Upper lobe of left lung (tissue), 6 donors: ENCODE measurements around the gene GLIS1. TPM values are rescaled to one million over a fixed set of nuclear protein-coding genes. Genes with fewer than 3 reads are reported as not detected.

Experiments used
- ATAC-seq, 2 donors: fragments of 200-7000 bp; cut with Tn5 transposase; one replicate each; pipeline ENCODE4 v1.9.1; 2022; ENCODE audit warnings: mild to moderate bottlenecking in 2 of 2, moderate library complexity in 2 of 2; ENCODE audit not compliant: low FRiP score in 2 of 2
- DNase-seq, 2 donors: peaks; one replicate each; pipeline ENCODE4 v3.0.0-alpha.2; 2019 to 2020
- H3K27ac ChIP-seq, 4 donors: fragments of 200-600 bp; sonication (generic); one replicate each; pipeline ENCODE4 v1.5.1; 2016 to 2019
- H3K27me3 ChIP-seq, 4 donors: fragments of 200-600 bp; sonication (generic); one replicate each; pipeline ENCODE4 v1.5.1; 2017 to 2019
- H3K36me3 ChIP-seq, 4 donors: fragments of 200-600 bp; sonication (generic); one replicate each; pipeline ENCODE4 v1.5.1; 2016 to 2019
- H3K4me1 ChIP-seq, 4 donors: fragments of 200-600 bp; sonication (generic); one replicate each; pipeline ENCODE4 v1.5.1; 2018 to 2019
- H3K4me3 ChIP-seq, 4 donors: fragments of 200-600 bp; sonication (generic); one replicate each; pipeline ENCODE4 v1.5.1; 2017 to 2019; ENCODE audit warnings: mild to moderate bottlenecking in 2 of 4, moderate library complexity in 1 of 4
- H3K9me3 ChIP-seq, 4 donors: fragments of 200-600 bp; sonication (generic); one replicate each; pipeline ENCODE4 v1.5.1; 2018 to 2019
- CTCF ChIP-seq, 6 experiments: fragments of 450-650 bp in 4 of 6; fragments of 200-600 bp in 2 of 6; sonication (generic) in 2 of 6; IDR thresholded peaks; one replicate each; pipeline ENCODE4 v1.5.1; 2016 to 2019; ENCODE audit warnings: antibody characterized with exemption in 6 of 6
- EP300 ChIP-seq, 4 donors: sonication (generic); formaldehyde crosslinking; IDR thresholded peaks; one replicate each; pipeline ENCODE4 v1.5.1; 2017; ENCODE audit warnings: antibody characterized with exemption in 4 of 4, control low read depth in 2 of 4
- POLR2A ChIP-seq, 4 donors: fragments of 450-650 bp; IDR thresholded peaks; one replicate each; pipeline ENCODE4 v1.5.1; 2016 to 2017; ENCODE audit warnings: antibody characterized with exemption in 4 of 4, mild to moderate bottlenecking in 2 of 4
- POLR2AphosphoS5 ChIP-seq, 2 donors: sonication (generic); formaldehyde crosslinking; IDR thresholded peaks; one replicate each; pipeline ENCODE4 v1.5.1; 2017; ENCODE audit warnings: antibody characterized with exemption in 2 of 2
- WGBS, 2 donors: methylation state at CpG; one replicate each; pipeline ENCODE4 v1.1.5; 2017 to 2018; 5-methylcytosine and 5-hydroxymethylcytosine counted together
- total RNA-seq, 6 donors: library from RNA; depleted of rRNA in 4 of 6; stranded (reverse); fragments of >200 nt in 4 of 6; gene quantifications; one replicate each; pipeline versions ENCODE4 v1.1.0 to v1.2.1, GENCODE V29; 2016 to 2021
- donor health status: DM: no; HTN: no; CAD: no; lungs with moderate emphysema.
- donor health status: DM: no; HTN: yes; CAD: no; lungs with severe emphysema.

Gene GLIS1
- total RNA-seq, 6 donors from 2014 or later = 0.26 to 1.0 TPM; not detected in 4

- DNase-seq (no peak), ATAC-seq (no peak)
- Histone ChIP-seq H3K36me3 (no peaks in the 10 kb centered on the region), H3K4me3 (no peak overlapping the region), H3K4me1 (no peaks in the 10 kb centered on the region), H3K9me3 (no peaks in the 10 kb centered on the region), H3K27ac (no peak overlapping the region), H3K27me3 (no peaks in the 10 kb centered on the region)
- 86 to 100% methylated on average over 1 to 8 of the region's 8 CpGs for WGBS, 2 donors
- TF ChIP-seq POLR2AphosphoS5 (IDR thresholded peaks at IDR 0.05) (no peak), POLR2A (IDR thresholded peaks at IDR 0.05) (no peak), EP300 (IDR thresholded peaks at IDR 0.05) (no peak), CTCF (IDR thresholded peaks at IDR 0.05) (no peak)
Observed at GRCh38 chr1:53661496-53661895, 77.5 kb downstream of the GLIS1 start.

- H3K27me3 ChIP-seq = no peaks in the 10 kb centered on the region
- 76 to 83% methylated on average over 2 to 3 of the region's 3 CpGs for WGBS, 2 donors
- TF ChIP-seq POLR2AphosphoS5 (IDR thresholded peaks at IDR 0.05) = no peak
- TF ChIP-seq CTCF (IDR thresholded peaks at IDR 0.05) = no peak
Observed at GRCh38 chr1:53660666-53661065, 78.3 kb downstream of the GLIS1 start.

GRCh38 chr1:53659436-53659835 is 79.5 kb downstream of the GLIS1 start:
- H3K27me3 ChIP-seq = no peaks in the 10 kb centered on the region
- TF ChIP-seq POLR2A (IDR thresholded peaks at IDR 0.05) (no peak), POLR2AphosphoS5 (IDR thresholded peaks at IDR 0.05) (no peak), CTCF (IDR thresholded peaks at IDR 0.05) (no peak)
- no peaks in the 10 kb centered on the region for H3K36me3 ChIP-seq
- 90 to 100% methylated on average over 2 of the region's 2 CpGs for WGBS, 2 donors
- H3K9me3 ChIP-seq = no peaks in the 10 kb centered on the region
- no peak overlapping the region for H3K4me3 ChIP-seq
- DNase-seq (no peak), ATAC-seq (no peak)
- H3K4me1 ChIP-seq = no peaks in the 10 kb centered on the region
- H3K27ac ChIP-seq = no peak overlapping the region

More at GRCh38 chr1:53660666-53661065, 78.3 kb downstream of the GLIS1 start:
- ATAC-seq (no peak), DNase-seq (no peak)
- no peak overlapping the region for H3K27ac ChIP-seq
- H3K36me3 ChIP-seq = no peaks in the 10 kb centered on the region
- H3K9me3 ChIP-seq = no peaks in the 10 kb centered on the region
- no peaks in the 10 kb centered on the region for H3K4me1 ChIP-seq
- no peak overlapping the region for H3K4me3 ChIP-seq

GRCh38 chr1:53658489-53659230 is 80.3 kb downstream of the GLIS1 start:
- no peak for DNase-seq
- H3K27ac ChIP-seq = no peak overlapping the region
- H3K27me3 ChIP-seq = no peaks in the 10 kb centered on the region
- ATAC-seq = no peak
- no peak overlapping the region for H3K4me3 ChIP-seq
- H3K4me1 ChIP-seq = no peaks in the 10 kb centered on the region
- H3K9me3 ChIP-seq = no peaks in the 10 kb centered on the region
- WGBS, 2 donors = 81 to 89% methylated on average over 1 to 8 of the region's 8 CpGs
- H3K36me3 ChIP-seq = no peaks in the 10 kb centered on the region
- TF ChIP-seq POLR2AphosphoS5 (IDR thresholded peaks at IDR 0.05) = no peak
- TF ChIP-seq POLR2A (IDR thresholded peaks at IDR 0.05) = no peak
- TF ChIP-seq EP300 (IDR thresholded peaks at IDR 0.05) = no peak
- no peak for TF ChIP-seq CTCF (IDR thresholded peaks at IDR 0.05)

- 90 to 100% methylated on average over 1 of the region's 1 CpG for WGBS, 2 donors
- no peaks in the 10 kb centered on the region for H3K36me3 ChIP-seq
- H3K4me1 ChIP-seq = no peaks in the 10 kb centered on the region
- no peak overlapping the region for H3K4me3 ChIP-seq
- DNase-seq (no peak), ATAC-seq (no peak)
- H3K27ac ChIP-seq = no peak overlapping the region
- no peak for TF ChIP-seq EP300 (IDR thresholded peaks at IDR 0.05)
- no peak for TF ChIP-seq POLR2A (IDR thresholded peaks at IDR 0.05)
- TF ChIP-seq CTCF (IDR thresholded peaks at IDR 0.05) = no peak
- TF ChIP-seq POLR2AphosphoS5 (IDR thresholded peaks at IDR 0.05) = no peak
- H3K27me3 ChIP-seq = no peaks in the 10 kb centered on the region
- no peaks in the 10 kb centered on the region for H3K9me3 ChIP-seq
Observed at GRCh38 chr1:53657891-53658396, 81.0 kb downstream of the GLIS1 start.
